Measurements from ENCODE around the gene TEAD3. TPM values are rescaled to one million over a fixed set of nuclear protein-coding genes. Genes with fewer than 3 reads are reported as not detected.

The TEAD3 gene
- total and polyA plus RNA-seq, 10 of the 15 experiments (the other 5 are each of a cell fraction or from before 2014, with no cell fraction given) = 0.02 to 0.28 (median 0.18) TPM; not detected in 5

DNA sequence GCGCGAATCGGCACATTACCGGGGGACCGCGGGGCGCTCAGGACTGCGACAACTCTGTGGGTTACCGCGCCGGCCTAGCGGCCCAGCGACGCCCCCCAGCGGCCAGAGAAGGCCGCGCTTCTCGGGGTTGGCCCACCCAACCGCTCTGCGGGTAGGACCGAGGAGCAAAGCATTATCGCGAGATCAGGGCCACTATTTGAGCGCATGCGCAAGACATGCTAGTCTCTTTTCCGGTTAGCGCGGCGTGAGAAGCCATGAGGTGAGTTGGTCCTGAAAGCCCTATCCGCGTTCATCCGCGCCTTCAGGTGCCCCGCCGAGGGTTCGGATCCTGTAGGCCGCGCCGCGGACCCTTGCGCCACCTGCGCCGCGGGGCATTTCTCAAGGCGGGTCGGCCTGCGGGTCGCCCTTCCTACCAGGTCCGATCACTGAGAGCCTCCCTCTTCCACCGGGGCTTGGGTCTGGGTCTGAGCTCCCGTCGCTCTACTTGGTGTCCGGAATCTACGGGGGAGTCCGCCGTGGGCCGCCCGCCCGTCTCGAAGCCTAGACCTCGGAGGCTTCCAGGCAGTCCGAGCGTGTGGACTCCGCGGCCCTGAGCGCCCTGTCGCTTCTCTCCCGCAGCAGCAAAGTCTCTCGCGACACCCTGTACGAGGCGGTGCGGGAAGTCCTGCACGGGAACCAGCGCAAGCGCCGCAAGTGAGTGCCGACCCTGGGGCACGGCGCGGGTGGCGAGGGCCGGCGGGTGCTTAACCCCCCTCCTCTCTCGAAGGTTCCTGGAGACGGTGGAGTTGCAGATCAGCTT, 28.5 kb downstream of the TEAD3 start, which contains the start of gene RPL10A (continued):
- peak; percentile 88 for TF ChIP-seq YY1 (IDR thresholded peaks at IDR 0.05; ENCODE audit: low read depth, low read length)
- TF ChIP-seq JUND (IDR thresholded peaks at IDR 0.05; ENCODE audit: low read depth, low read length) = no peak
- 0 out of 2 replicates have a peak, but pooled peaks have one; percentile 5 for TF ChIP-seq TCF7 (IDR thresholded peaks at IDR 0.05; ENCODE audit: borderline replicate concordance)
- peak; percentile 65 for TF ChIP-seq HCFC1 (IDR thresholded peaks at IDR 0.05; ENCODE audit: low read length)
- peak; percentile 97 for TF ChIP-seq ZNF207 (IDR thresholded peaks at IDR 0.05; ENCODE audit: borderline replicate concordance)
- TF ChIP-seq ASH2L (IDR thresholded peaks at IDR 0.05; ENCODE audit: borderline replicate concordance, low read depth) = 0 out of 2 replicates have a peak, but pooled peaks have one; percentile 68
- peak; percentile 77 for TF ChIP-seq IKZF1 (conservative IDR thresholded peaks at IDR 0.05)
- TF ChIP-seq, protein P1, sequence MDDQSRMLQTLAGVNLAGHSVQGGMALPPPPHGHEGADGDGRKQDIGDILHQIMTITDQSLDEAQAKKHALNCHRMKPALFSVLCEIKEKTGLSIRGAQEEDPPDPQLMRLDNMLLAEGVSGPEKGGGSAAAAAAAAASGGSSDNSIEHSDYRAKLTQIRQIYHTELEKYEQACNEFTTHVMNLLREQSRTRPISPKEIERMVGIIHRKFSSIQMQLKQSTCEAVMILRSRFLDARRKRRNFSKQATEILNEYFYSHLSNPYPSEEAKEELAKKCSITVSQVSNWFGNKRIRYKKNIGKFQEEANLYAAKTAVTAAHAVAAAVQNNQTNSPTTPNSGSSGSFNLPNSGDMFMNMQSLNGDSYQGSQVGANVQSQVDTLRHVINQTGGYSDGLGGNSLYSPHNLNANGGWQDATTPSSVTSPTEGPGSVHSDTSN (IDR thresholded peaks at IDR 0.05; ENCODE audit: insufficient replicate concordance, low read depth, low read length) = no peak
- TF ChIP-seq FOXM1 (IDR thresholded peaks at IDR 0.05; ENCODE audit: low read depth, low read length) = peak; percentile 78
- TF ChIP-seq ZBED1 (IDR thresholded peaks at IDR 0.05; ENCODE audit: borderline replicate concordance) = peak; percentile 90
- TF ChIP-seq NR2F1 (conservative IDR thresholded peaks at IDR 0.05) = 0 out of 2 replicates have a peak, but pooled peaks have one; percentile 33
- TF ChIP-seq, protein P2, sequence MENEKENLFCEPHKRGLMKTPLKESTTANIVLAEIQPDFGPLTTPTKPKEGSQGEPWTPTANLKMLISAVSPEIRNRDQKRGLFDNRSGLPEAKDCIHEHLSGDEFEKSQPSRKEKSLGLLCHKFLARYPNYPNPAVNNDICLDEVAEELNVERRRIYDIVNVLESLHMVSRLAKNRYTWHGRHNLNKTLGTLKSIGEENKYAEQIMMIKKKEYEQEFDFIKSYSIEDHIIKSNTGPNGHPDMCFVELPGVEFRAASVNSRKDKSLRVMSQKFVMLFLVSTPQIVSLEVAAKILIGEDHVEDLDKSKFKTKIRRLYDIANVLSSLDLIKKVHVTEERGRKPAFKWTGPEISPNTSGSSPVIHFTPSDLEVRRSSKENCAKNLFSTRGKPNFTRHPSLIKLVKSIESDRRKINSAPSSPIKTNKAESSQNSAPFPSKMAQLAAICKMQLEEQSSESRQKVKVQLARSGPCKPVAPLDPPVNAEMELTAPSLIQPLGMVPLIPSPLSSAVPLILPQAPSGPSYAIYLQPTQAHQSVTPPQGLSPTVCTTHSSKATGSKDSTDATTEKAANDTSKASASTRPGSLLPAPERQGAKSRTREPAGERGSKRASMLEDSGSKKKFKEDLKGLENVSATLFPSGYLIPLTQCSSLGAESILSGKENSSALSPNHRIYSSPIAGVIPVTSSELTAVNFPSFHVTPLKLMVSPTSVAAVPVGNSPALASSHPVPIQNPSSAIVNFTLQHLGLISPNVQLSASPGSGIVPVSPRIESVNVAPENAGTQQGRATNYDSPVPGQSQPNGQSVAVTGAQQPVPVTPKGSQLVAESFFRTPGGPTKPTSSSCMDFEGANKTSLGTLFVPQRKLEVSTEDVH (IDR thresholded peaks at IDR 0.05; ENCODE audit: low read depth, partially characterized antibody) = no peak
- TF ChIP-seq, protein P3, sequence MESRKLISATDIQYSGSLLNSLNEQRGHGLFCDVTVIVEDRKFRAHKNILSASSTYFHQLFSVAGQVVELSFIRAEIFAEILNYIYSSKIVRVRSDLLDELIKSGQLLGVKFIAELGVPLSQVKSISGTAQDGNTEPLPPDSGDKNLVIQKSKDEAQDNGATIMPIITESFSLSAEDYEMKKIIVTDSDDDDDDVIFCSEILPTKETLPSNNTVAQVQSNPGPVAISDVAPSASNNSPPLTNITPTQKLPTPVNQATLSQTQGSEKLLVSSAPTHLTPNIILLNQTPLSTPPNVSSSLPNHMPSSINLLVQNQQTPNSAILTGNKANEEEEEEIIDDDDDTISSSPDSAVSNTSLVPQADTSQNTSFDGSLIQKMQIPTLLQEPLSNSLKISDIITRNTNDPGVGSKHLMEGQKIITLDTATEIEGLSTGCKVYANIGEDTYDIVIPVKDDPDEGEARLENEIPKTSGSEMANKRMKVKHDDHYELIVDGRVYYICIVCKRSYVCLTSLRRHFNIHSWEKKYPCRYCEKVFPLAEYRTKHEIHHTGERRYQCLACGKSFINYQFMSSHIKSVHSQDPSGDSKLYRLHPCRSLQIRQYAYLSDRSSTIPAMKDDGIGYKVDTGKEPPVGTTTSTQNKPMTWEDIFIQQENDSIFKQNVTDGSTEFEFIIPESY (IDR thresholded peaks at IDR 0.05) = peak; percentile 4; the same call in 1 of the 2 replicates
- TF ChIP-seq SP1 (IDR thresholded peaks at IDR 0.05; ENCODE audit: low read depth, low read length) = peak; percentile 74
- peak; percentile 70 for TF ChIP-seq MLLT1 (IDR thresholded peaks at IDR 0.05)
- peak; percentile 89 for TF ChIP-seq STAT1 (conservative IDR thresholded peaks at IDR 0.05)
- TF ChIP-seq RUNX3 (IDR thresholded peaks at IDR 0.05; ENCODE audit: low read length) = peak; percentile 92
- peak; percentile 99 for TF ChIP-seq POLR2AphosphoS2 (IDR thresholded peaks at IDR 0.05; ENCODE audit: low read depth, low read length)
- peak; percentile 79 for TF ChIP-seq RAD21 (IDR thresholded peaks at IDR 0.05; ENCODE audit: insufficient read depth, low read depth, low read length)
- no peak; the same call in 1 of the 2 replicates for TF ChIP-seq RELB (IDR thresholded peaks at IDR 0.05; ENCODE audit: low read depth)
- TF ChIP-seq MXI1 (IDR thresholded peaks at IDR 0.05; ENCODE audit: low read depth, low read length) = peak; percentile 98

Data from GM12878 (cell line).